Posterior vena cava (tissue), 2 donors: ENCODE results near the gene PUM1. TPM values are rescaled to one million over a fixed set of nuclear protein-coding genes. Genes with fewer than 3 reads are reported as not detected.
A peak's percentile ranks its signal among the peaks of the same experiment; 100 is the strongest.

Source experiments
- DNase-seq: peaks from one replicate; pipeline ENCODE4 v3.0.0-alpha.2; 2020; ENCODE audit warnings: low spot score
- intact Hi-C, 2 donors: fragments of 100-400 bp; cut with DNase I; formaldehyde crosslinking; loops; one replicate each; pipeline versions ENCODE4 v1.14.1 to v1.14.2; 2022 to 2023
- total RNA-seq, 2 donors: library from RNA; stranded (reverse); fragmentation: NEBNext Ultra II Directional; extraction: Animal tissue kit (Norgen Biotek cat#: 25700); gene quantifications; one replicate each; pipeline ENCODE4 v1.2.1, GENCODE V29; 2021
- donor health status: DM: yes; HTN: yes; CAD: no.
- donor health status: DM: yes; HTN: yes; CAD: no.

PUM1 gene
- total RNA-seq, 2 donors from 2014 or later = 73.2 to 87.9 TPM

DNA sequence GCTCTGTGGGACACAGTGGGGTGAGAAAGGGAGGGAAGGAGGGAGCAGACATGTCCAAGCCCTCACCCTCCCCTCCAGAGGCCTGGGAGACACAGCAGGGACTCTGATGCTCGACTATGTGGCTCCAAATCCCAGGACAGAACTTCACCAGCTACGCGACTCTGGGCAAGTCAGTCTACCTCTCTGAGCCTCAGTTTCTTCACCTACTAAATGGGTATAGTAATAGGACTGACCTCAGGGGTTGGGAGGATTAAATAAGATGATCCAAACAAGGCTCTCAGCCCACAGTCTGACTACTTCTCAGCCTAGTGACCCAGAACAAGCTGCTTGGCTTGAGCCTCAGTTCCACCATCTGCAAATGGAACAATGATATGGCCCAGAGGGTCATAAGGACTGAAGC is 176.5 kb downstream of the PUM1 start:
- DNase-seq = no peak
- intact Hi-C loops = loop anchor here in 1 of 2 donors (1.0 kb wide), 1 partner anchor 42 kb away; no protein-coding TSS in a partner anchor

DNA sequence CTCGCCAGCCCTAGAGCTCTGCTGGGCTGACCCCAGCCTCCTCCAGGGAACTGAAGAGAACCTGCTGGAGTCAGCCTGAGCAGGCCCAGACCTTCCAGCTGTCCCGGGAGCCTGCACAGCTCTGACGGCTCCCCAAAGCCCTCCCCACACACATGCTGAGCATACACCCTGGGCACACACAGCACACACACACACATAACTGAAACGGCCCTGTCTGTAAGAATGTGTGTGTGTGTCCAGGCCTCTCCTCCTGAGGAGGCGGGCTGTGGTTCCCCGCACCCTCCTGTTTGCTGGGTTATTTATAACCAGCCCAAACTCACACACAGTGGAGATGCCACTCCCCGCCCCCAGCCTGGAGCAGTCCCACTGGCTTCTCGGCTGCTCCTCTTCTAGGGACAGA is 177.1 kb downstream of the PUM1 start:
- DNase-seq = peak; percentile 88
- intact Hi-C loops = no loop called here

DNA sequence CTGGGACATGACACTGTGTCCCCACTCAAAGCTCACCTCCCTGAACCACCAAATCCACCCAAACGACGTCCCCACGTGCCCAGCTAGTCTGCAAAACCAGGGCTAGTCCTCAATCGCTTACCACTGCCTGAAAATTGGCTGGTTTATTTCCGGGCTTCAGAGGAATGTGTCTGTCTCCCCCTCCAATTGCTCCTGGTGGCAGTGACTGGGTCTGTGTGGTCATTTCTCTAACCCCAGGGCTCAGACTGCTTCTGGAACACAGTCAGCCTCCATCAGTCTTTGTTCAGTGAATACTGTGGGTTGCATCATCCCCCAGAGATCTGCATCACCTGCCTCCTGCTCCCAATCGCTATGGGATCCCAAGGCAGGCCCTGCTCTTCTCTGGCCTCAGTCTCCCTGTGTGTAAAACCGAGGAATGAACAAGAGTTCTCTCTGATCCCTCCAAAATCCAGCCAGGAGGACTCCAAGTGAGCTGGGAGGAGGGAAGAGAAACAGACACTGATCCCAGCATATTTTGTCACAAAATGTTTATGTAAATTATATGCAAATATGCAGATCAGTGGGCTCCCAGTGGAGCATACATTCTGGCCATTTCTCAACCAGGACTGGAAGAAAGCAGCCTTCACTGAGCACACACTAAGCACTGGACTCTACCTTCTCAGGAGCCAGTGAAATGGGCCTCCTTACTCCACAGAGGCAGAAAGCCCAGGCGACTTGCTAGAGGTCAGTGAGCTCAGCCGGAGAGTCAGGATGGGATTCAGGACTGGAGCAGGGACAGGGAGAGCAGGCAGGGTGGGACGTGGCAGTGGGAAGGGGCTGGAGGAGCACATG is 177.8 kb downstream of the PUM1 start:
- intact Hi-C loops = no loop called here
- no peak for DNase-seq

DNA sequence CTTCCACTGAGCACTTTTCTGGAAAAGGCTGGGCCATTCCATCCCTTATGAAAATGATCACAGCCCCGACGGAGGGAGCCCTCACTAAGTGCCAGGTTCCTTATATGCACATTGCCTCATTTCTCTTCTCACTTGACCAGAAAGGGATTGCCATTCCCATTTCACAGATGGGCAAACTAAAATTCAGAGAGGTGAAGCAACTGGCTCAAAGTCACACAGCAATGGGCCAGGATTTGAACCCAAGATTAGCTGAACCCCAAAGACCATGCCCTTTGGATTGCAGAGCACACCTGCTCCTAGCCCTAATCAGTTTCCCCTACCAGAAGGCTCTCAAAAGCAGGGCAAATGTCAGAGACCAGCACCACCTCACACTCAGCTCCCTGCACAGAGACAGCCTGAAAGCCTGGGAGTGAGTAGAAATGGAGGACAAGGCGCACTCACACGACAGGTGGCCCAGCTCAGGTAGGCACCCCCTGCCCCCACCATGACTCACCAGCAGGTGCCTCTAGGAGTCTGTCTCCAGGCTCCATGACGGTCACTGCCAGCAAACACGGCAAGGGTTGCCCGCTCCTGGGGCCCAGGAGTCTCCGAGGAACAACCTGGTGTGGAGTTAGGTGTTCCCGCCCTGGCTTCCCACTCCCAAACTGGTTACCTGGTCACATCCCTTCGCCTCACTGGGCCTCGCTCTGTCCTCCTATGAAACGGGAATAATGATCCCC is 178.6 kb downstream of the PUM1 start:
- intact Hi-C loops = no loop called here

DNA sequence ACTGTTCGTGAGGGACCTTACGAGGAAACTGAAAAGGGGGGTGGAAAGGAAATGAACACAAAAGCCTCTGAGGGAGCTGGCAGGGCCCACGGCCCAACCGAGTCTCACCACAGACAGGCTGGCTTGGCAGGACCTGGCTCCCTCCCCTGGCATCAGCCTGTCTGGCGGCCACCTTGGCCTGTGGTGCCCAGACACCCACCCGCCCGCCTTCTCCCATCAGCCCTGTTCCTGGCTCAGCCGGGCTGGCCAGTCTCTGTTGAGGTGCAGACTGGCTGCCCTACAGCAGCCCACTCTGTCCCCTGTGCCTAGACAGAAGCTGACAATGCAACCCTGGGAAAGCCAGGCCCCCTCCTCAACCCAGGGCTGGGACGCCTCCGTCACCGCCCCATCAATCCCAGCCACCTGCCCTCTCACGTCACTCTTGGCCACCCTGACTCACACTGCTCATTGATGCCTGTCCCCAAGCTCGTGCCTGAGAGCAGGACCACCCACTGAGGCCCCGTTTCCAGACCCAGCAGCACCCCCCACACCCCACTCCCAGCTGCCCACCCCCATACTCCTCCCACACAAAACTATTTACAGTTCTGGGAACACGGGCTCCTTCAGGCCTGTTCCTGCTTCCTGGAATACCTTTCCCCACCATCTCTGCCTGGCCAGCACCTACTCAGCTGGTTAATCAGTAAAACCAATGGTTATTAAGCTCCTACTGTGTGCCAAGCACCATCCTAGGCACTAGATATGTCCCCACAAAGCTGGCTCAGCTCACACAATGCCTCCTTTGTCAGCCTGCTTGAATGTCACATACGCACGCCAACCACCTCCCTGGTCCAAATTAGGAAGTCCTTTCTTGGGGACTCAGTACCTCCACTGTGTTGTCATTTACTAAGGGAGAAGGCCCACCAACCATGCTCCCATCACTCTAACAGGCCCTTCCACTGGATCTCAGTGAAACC is 179.7 kb downstream of the PUM1 start:
- no peak for DNase-seq
- intact Hi-C loops = no loop called here

More for the DNA sequence above, 178.6 kb downstream of the PUM1 start:
- no peak for DNase-seq

DNA sequence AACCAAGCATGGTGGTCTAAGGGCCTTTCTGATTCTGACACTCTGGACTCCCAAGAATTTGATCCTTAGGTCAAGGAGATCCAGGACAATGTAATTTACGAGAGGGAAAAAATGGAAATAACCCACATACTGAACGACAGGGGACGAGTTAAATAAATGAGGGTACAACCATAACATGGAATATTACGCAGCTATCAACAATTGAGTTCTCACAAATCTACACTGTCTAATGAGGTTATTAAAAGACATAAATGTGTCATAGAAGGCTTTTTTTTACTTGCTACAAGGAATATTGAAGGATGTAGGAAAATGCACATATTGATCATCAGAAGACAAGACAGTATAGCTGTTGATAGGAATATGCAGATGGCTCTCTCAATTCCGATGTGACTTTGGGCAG is 180.8 kb downstream of the PUM1 start:
- DNase-seq = no peak
- intact Hi-C loops = no loop called here

DNA sequence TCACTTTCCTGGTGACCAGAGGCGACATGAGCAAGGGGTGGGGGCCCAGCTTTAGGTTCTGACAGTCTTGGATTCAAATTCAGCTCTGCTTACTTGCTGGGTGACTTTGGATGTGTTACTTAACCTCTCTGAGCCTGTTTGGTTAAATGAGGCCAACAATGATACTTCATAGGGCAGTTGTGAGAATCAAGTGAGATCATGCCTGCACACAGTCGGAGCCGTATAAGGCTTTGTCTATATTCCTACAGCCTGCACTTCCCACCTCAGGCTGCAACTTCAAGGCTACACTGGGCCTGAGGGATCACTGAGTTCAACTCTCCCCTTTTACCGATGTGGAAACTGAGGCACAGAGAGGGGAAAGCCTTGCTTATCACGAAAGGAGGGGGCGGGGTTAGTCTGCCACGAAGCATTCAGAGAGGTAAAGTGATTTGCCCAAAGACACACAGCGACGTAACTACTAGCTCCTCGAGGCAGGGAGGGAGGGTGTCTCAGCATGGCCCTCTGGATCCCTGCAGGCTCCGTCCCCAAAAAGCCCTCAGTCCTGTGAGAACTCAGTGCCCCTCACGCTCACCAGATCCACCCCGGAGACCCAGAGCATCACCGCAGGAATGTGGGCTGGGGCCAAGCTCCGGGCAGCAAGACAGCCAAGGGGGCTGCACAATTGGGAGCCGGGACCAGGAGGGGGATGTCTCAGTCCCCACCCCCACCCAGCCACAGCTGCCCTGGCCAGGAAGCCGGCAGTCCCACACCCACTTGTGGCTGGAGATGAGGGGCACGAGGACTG is 181.9 kb downstream of the PUM1 start:
- intact Hi-C loops = no loop called here
- no peak for DNase-seq

DNA sequence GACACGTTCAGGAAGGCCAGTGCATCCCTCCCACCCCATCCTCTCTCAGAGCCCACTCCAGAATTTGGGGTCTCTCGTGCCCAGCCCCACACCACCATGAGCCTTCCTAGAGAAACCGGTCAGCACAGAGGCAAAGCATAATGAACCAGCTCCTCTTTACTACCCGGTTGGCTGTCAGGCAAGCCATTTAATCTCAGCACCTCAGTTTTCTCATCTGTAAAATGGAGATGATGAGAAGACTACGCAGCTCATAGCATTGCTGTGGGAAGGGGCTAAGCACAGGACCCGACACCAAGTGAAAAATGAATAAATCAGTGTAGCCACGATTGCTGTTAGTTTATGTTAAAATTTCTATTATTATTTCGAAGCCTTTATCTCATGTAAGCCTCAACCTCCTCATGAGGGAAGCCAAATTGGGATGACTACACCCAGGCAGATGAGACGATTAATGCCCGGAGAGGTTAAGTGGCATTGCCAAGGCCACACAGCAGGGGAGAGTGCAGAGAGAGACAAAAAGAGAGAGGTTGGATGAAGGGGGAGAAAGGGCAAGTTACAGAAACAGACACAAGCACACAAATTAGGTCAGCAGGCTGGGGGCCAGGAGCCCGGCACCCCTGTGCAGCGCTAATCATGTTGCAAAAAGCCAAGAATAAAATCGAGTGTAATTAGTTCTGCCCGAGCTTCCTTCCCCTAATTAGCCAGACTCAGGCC is 182.7 kb downstream of the PUM1 start:
- intact Hi-C loops = no loop called here
- DNase-seq = no peak

Other genes starting within 250 kb of the PUM1 start
- 10 to 100 TPM; 47.1 to 59.8 TPM for gene SDC3, start 157.0 kb downstream of the PUM1 start, total RNA-seq
- under 1 TPM in 1 of 2 donors, not detected in 1; 0.28 TPM for gene NKAIN1, start 174.2 kb upstream of the PUM1 start, total RNA-seq
- gene SNRNP40, start 231.1 kb upstream of the PUM1 start, total RNA-seq = 10 to 100 TPM; 28.6 to 32.6 TPM
- 10 to 100 TPM; 18.7 to 20.3 TPM for gene ZCCHC17, start 231.3 kb upstream of the PUM1 start, total RNA-seq